Ishikawa (cell line): ENCODE measurements around the gene PGLYRP2.

ENCODE experiments used
- CREB1 ChIP-seq: IDR thresholded peaks from 2 replicates; pipeline ENCODE4 v1.6.1; 2012; ENCODE audit warnings: low read depth
- EP300 ChIP-seq: IDR thresholded peaks from 2 replicates; pipeline ENCODE4 v1.6.1; 2012; ENCODE audit warnings: borderline replicate concordance
- MAX ChIP-seq: IDR thresholded peaks from 2 replicates; pipeline ENCODE4 v1.6.1; 2012
- RAD21 ChIP-seq: IDR thresholded peaks from 2 replicates; pipeline ENCODE4 v1.6.1; 2012; ENCODE audit warnings: low read depth
- REST ChIP-seq: IDR thresholded peaks from 2 replicates; pipeline ENCODE4 v1.6.1; 2012; ENCODE audit warnings: low read depth, mild to moderate bottlenecking
- TAF1 ChIP-seq: IDR thresholded peaks from 2 replicates; pipeline ENCODE4 v1.6.1; 2012; ENCODE audit warnings: low read depth, mild to moderate bottlenecking
- TCF12 ChIP-seq: IDR thresholded peaks from 2 replicates; pipeline ENCODE4 v1.6.1; 2012; ENCODE audit warnings: low read depth
- YY1 ChIP-seq: IDR thresholded peaks from 2 replicates; pipeline ENCODE4 v1.6.1; 2012; ENCODE audit warnings: low read depth
- ZBTB7A ChIP-seq: IDR thresholded peaks from 2 replicates; pipeline ENCODE4 v1.6.1; 2012; ENCODE audit warnings: low read depth

DNA sequence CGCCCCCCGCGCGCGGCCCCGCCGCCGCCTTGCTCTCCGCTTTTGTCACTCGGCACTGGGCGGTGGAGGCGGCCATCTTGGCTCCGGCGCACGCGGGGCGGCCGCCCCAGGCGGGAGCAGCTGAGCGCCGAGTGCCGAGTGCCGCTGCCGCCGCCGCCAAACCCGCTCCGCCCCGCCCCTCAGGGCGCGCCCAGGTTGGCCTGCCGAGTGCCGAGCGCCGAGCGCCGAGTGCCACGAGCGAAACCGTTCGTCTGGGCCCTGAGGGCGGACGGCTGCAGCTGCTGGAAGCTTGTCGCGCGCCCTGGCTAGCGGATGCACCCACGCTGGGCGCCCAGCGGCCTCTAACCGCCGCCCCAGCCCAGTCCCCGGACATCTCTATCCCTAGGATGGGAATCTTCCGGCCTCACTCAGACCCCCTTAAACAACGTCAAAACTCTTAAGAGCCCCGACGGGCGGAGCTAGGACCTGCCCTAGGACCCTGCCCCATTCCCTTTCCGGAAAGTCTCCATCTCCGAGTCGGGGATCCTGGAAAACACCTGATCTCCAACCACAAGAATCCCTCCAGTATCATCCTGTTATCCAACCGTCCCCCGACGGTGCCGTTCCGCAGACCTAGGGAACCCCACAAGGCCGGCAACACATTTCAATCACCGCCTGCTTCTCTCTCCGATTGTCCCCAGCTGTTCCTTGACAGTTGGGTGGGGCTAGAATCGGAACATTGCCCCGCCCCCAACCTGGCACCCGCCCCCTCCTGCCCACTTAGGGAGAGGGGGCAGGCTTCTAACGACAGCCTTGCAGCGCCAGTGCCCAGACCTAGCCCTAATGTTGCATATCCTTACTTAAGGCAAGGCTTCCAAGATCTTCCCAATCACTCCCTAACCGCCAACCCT is 46.4 kb downstream of the PGLYRP2 start:
- TF ChIP-seq EP300 (no peak), CREB1 (no peak), RAD21 (no peak), TAF1 (peak; percentile 65; the same call in 1 of the 2 replicates), REST (no peak), YY1 (peak; percentile 94), MAX (peak; percentile 65; the same call in 1 of the 2 replicates), ZBTB7A (no peak; the same call in 1 of the 2 replicates), TCF12 (peak; percentile 35; the same call in 1 of the 2 replicates)
